Activated CD8-positive, alpha-beta memory T cell treated with anti-CD3 and anti-CD28 coated beads for 36 hours (primary cell): ENCODE results near the gene EPHB3. TPM values are rescaled to one million over a fixed set of nuclear protein-coding genes. Genes with fewer than 3 reads are reported as not detected.

Experiments
- CTCF ChIA-PET: fragments of 350-600 bp; sonication (Branson Sonifier 250); formaldehyde crosslinking; loops from one replicate; lab custom pipeline; 2021; ENCODE audit warnings: antibody characterized with exemption; lab: Charles Lee
- POLR2A ChIA-PET: fragments of 350-600 bp; sonication (Branson Sonifier 250); formaldehyde crosslinking; loops from one replicate; lab custom pipeline; 2021; ENCODE audit warnings: antibody characterized with exemption; lab: Charles Lee
- total RNA-seq, 2 experiments: library from RNA; stranded (reverse); gene quantifications; one replicate each; pipeline ENCODE4 v1.2.3, GENCODE V29; 2021

Gene EPHB3
- total RNA-seq, 2 experiments from 2014 or later: not detected

GRCh38 chr3:184629555-184630160, 68.1 kb downstream of the EPHB3 start:
- CTCF ChIA-PET: no interaction called here
- POLR2A ChIA-PET: no interaction called here

- CTCF ChIA-PET: no interaction called here
- POLR2A ChIA-PET: no interaction called here
These were observed 69.4 kb downstream of the EPHB3 start for GRCh38 chr3:184630861-184631471.

GRCh38 chr3:184631472-184631861, 69.9 kb downstream of the EPHB3 start:
- POLR2A ChIA-PET: no interaction called here
- CTCF ChIA-PET: no interaction called here

Other genes with a start within 250 kb of the EPHB3 start
- gene EIF4G1, start 247.2 kb upstream of the EPHB3 start, total RNA-seq: 100 to 1,000 TPM; 693 to 706 TPM
- gene FAM131A, start 224.2 kb upstream of the EPHB3 start, total RNA-seq: 1 to 10 TPM; 1.7 to 1.8 TPM
- gene CLCN2, start 200.2 kb upstream of the EPHB3 start, total RNA-seq: 1 to 10 TPM; 6.1 to 7.0 TPM
- 100 to 1,000 TPM; 188 to 190 TPM for gene POLR2H, start 200.1 kb upstream of the EPHB3 start, total RNA-seq
- gene THPO, start 183.6 kb upstream of the EPHB3 start, total RNA-seq: not detected
- not detected for gene CHRD, start 181.7 kb upstream of the EPHB3 start, total RNA-seq
- 10 to 100 TPM; 21.2 to 24.5 TPM for gene MAGEF1, start 150.3 kb downstream of the EPHB3 start, total RNA-seq